Keratinocyte (primary cell): ENCODE measurements around the gene WDR82. TPM values are rescaled to one million over a fixed set of nuclear protein-coding genes. Genes with fewer than 3 reads are reported as not detected.

Source experiments
- DNase-seq: peaks from one replicate; pipeline ENCODE4 v3.0.0-alpha.2; 2011; ENCODE audit warnings: low read depth, missing footprints, low spot score
- FAIRE-seq: peaks from 2 replicates; lab custom pipeline; 2011; peaks lifted over from hg19 to GRCh38; lab: Jason Lieb, UNC
- H2AFZ ChIP-seq: 2 replicates; pipeline ENCODE4 v1.6.0; 2012; ENCODE audit warnings: low read length, control low read depth, inconsistent platforms; ENCODE audit not compliant: control insufficient read depth
- H3K27ac ChIP-seq: 2 replicates; pipeline ENCODE4 v1.5.1; 2011; ENCODE audit warnings: low read length; ENCODE audit not compliant: control insufficient read depth, insufficient read depth
- H3K27me3 ChIP-seq: 3 replicates; pipeline ENCODE4 v1.6.0; 2011; ENCODE audit warnings: low read length; ENCODE audit not compliant: control insufficient read depth, insufficient read depth; ENCODE audit errors: extremely low read depth
- H3K36me3 ChIP-seq, 2 experiments: 2 replicates in 1 of 2; 3 replicates in 1 of 2; pipeline ENCODE4 v1.5.1; 2011; ENCODE audit warnings: low read length in 2 of 2, mild to moderate bottlenecking in 1 of 2; ENCODE audit not compliant: control insufficient read depth in 2 of 2, insufficient read depth in 2 of 2; ENCODE audit errors: extremely low read depth in 1 of 2
- H3K4me1 ChIP-seq: 3 replicates; pipeline ENCODE4 v1.5.1; 2011; ENCODE audit warnings: low read length; ENCODE audit not compliant: control insufficient read depth, insufficient read depth; ENCODE audit errors: extremely low read depth
- H3K4me2 ChIP-seq: 3 replicates; pipeline ENCODE4 v1.6.0; 2011; ENCODE audit warnings: low read depth, low read length; ENCODE audit not compliant: control insufficient read depth, insufficient read depth; ENCODE audit errors: extremely low read depth
- H3K4me3 ChIP-seq, 3 experiments: fragments of 200-600 bp in 1 of 3; sonication (generic) in 1 of 3; 2 replicates in 2 of 3; 3 replicates in 1 of 3; pipeline ENCODE4 v1.5.1; 2011 to 2016; ENCODE audit warnings: low read length in 3 of 3, mild to moderate bottlenecking in 3 of 3, control low read depth in 2 of 3, inconsistent platforms in 1 of 3, low read depth in 1 of 3, mixed read lengths in 1 of 3, mixed run types in 1 of 3, moderate library complexity in 1 of 3; ENCODE audit not compliant: control insufficient read depth in 2 of 3, insufficient read depth in 2 of 3; ENCODE audit errors: extremely low read depth in 1 of 3
- H3K79me2 ChIP-seq: 2 replicates; pipeline ENCODE4 v1.6.0; 2012; ENCODE audit warnings: low read length; ENCODE audit not compliant: control insufficient read depth, insufficient read depth
- H3K9ac ChIP-seq: 3 replicates; pipeline ENCODE4 v1.6.0; 2011; ENCODE audit warnings: low read length; ENCODE audit not compliant: control insufficient read depth, insufficient read depth; ENCODE audit errors: extremely low read depth
- H3K9me1 ChIP-seq: 3 replicates; pipeline ENCODE4 v1.6.0; 2011; ENCODE audit warnings: low read length; ENCODE audit not compliant: control insufficient read depth, insufficient read depth; ENCODE audit errors: extremely low read depth
- H3K9me3 ChIP-seq: 2 replicates; pipeline ENCODE4 v1.5.1; 2012; ENCODE audit warnings: low read depth, low read length; ENCODE audit not compliant: control insufficient read depth
- H4K20me1 ChIP-seq: 3 replicates; pipeline ENCODE4 v1.6.0; 2011; ENCODE audit warnings: low read length; ENCODE audit not compliant: control insufficient read depth, insufficient read depth; ENCODE audit errors: extremely low read depth
- EZH2 ChIP-seq: IDR thresholded peaks from one replicate; pipeline ENCODE4 v1.6.1; 2012; ENCODE audit warnings: inconsistent platforms, mild to moderate bottlenecking, low read length, moderate library complexity
- dilution Hi-C: fragments of 300-500 bp; cut with MboI; formaldehyde crosslinking; loops from one replicate; pipeline ENCODE4 v1.7.0; 2020; ENCODE audit warnings: low sequenced_read_pairs; ENCODE audit not compliant: extremely low pct_ligation_motif_present
- polyA plus RNA-seq, 5 experiments: library from polyadenylated mRNA; depleted of rRNA in 3 of 5; stranded (reverse) in 3 of 5; stranded (forward) in 1 of 5; unstranded in 1 of 5; fragments of >200 nt; gene quantifications; 1 replicate in 1 of 5; 2 replicates in 3 of 5; 3 replicates in 1 of 5; pipeline versions ENCODE4 v1.2.1 to v1.2.3, GENCODE V29; 2011 to 2012; ENCODE audit warnings: missing spikeins in 2 of 5, low read depth in 1 of 5, low replicate concordance in 1 of 5
- TF ChIP-seq, protein P1 (sequence below), 3 experiments: IDR thresholded peaks in 1 of 3; conservative IDR thresholded peaks in 1 of 3; optimal IDR thresholded peaks in 1 of 3; 2 replicates in 2 of 3; 3 replicates in 1 of 3; pipeline versions ENCODE3 to v1.5.1; 2011; ENCODE audit warnings: low read length in 3 of 3, mild to moderate bottlenecking in 3 of 3, moderate library complexity in 2 of 3, control low read depth in 1 of 3, inconsistent platforms in 1 of 3; ENCODE audit not compliant: insufficient read depth in 2 of 3; ENCODE audit errors: extremely low read depth in 1 of 3

WDR82 gene
- polyA plus RNA-seq, 1 donor (not counting 4 experiments of a cell fraction or from before 2014, with no cell fraction given): 75.1 TPM

DNA sequence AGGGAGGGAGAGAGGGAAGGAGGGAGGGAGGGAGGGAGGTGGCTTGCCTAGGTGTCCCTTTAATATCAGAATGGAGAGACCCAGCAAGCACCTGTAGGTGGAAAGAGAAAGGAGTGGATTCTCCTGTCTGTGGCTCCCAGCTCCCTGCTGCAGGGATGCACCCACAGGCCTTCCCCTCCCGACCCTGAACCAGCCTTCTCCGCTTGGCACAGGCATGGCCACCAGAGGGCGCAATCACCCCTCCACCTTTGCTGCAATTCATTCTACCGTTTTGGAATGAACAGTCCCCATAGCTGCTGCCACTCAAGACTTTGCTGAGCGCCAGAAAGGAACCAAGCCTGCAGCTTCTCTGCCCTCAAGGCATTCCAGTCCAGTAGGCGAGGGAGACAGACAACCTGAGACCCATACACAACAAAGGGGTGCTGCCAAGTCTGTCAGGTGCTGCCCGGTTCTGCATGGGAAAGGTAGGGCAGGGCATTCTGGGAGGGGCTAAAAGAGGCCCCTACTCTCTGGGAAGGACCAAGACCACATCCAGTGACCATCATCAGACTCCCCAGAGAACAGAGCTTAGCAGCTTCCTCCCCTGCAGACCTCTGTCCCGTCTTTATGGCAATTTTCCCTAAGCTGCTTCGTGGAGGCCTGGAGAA, 57.9 kb downstream of the WDR82 start:
- Histone ChIP-seq H3K27ac (no peak overlapping the region), H3K9ac (no peak overlapping the region), H3K79me2 (no peaks in the 10 kb centered on the region), H3K27me3 (no peaks in the 10 kb centered on the region), H3K9me1 (peaks cover 5% of the 10 kb centered on the region), H3K4me3 (no peak overlapping the region), H3K4me1 (peaks cover 22% of the 10 kb centered on the region), H4K20me1 (no peaks in the 10 kb centered on the region), H2AFZ (no peak overlapping the region), H3K4me2 (no peak overlapping the region), H3K36me3 (peaks cover 0 to 1% of the 10 kb centered on the region in 2 experiments), H3K9me3 (no peaks in the 10 kb centered on the region)
- dilution Hi-C loops: no loop called here
- DNase-seq: no peak
- FAIRE-seq: peak; percentile 59
- TF ChIP-seq, protein P1, sequence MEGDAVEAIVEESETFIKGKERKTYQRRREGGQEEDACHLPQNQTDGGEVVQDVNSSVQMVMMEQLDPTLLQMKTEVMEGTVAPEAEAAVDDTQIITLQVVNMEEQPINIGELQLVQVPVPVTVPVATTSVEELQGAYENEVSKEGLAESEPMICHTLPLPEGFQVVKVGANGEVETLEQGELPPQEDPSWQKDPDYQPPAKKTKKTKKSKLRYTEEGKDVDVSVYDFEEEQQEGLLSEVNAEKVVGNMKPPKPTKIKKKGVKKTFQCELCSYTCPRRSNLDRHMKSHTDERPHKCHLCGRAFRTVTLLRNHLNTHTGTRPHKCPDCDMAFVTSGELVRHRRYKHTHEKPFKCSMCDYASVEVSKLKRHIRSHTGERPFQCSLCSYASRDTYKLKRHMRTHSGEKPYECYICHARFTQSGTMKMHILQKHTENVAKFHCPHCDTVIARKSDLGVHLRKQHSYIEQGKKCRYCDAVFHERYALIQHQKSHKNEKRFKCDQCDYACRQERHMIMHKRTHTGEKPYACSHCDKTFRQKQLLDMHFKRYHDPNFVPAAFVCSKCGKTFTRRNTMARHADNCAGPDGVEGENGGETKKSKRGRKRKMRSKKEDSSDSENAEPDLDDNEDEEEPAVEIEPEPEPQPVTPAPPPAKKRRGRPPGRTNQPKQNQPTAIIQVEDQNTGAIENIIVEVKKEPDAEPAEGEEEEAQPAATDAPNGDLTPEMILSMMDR (optimal IDR thresholded peaks at IDR 0.05 in 1 of 3, IDR thresholded peaks at IDR 0.05 in 1 of 3, conservative IDR thresholded peaks at IDR 0.05 in 1 of 3; ENCODE audit: extremely low read depth in 1 of 3, insufficient read depth in 2 of 3, low read length in 3 of 3): peak in 2 of 3 experiments; percentile 97
- no peak for TF ChIP-seq EZH2

DNA sequence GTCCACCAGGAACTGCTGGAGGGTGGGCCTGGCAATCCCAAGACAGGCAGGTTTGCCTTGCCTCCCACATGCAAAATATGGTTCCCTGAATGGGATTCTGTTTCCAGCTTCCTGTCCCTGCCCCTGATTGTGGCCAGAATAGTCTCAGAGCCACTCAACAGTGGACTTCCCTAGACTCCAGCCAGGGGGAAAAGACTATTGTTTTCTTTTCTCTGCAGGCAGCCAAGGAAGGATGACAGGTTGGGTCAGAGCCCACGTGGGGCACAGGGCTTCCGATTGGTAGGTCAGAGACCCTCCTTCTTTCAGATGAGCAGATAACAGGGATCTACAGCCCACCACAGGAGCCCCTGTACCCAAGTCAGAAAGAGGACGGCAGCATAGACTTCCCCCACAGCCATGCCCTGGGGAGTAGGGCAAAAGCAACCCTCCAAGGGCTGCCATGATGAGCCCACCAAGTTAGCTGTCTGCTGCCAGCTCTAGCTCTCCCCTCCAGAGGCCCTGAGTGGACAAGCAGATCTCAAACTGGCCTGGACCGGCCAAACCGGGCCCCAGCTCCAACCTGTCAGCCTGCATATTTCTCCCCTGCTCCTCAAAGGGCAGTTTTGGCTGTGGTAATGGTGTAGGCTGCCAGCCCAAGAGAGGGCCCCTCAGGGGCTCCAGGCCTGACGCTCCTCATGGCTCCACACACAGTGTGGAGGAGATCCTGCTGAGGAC, 59.4 kb downstream of the WDR82 start:
- no peak overlapping the region for H3K4me2 ChIP-seq
- H3K27me3 ChIP-seq: no peaks in the 10 kb centered on the region
- H3K36me3 ChIP-seq: peaks cover 0 to 13% of the 10 kb centered on the region in 2 experiments
- H4K20me1 ChIP-seq: no peaks in the 10 kb centered on the region
- H3K9me3 ChIP-seq: no peaks in the 10 kb centered on the region
- no peak overlapping the region for H3K4me3 ChIP-seq
- TF ChIP-seq EZH2: no peak
- TF ChIP-seq, protein P1 (optimal IDR thresholded peaks at IDR 0.05 in 1 of 3, IDR thresholded peaks at IDR 0.05 in 1 of 3, conservative IDR thresholded peaks at IDR 0.05 in 1 of 3; ENCODE audit: extremely low read depth in 1 of 3, insufficient read depth in 2 of 3, low read length in 3 of 3): no peak
- H3K27ac ChIP-seq: no peak overlapping the region
- peaks cover 22% of the 10 kb centered on the region for H3K4me1 ChIP-seq
- H3K79me2 ChIP-seq: no peaks in the 10 kb centered on the region
- dilution Hi-C loops: no loop called here
- H3K9me1 ChIP-seq: peaks cover 5% of the 10 kb centered on the region
- H2AFZ ChIP-seq: no peak overlapping the region
- no peak overlapping the region for H3K9ac ChIP-seq
- DNase-seq: no peak
- no peak for FAIRE-seq
